Mucosa of rectum (tissue), 2 donors: ENCODE measurements around the gene SIAH2.

Experiments used
- H3K27ac ChIP-seq, 2 donors: one replicate each; pipeline ENCODE4 v1.7.0; 2013; ENCODE audit warnings: inconsistent platforms in 2 of 2, low read depth in 2 of 2, low read length in 2 of 2
- H3K27me3 ChIP-seq, 2 donors: one replicate each; pipeline ENCODE4 v1.7.0; 2013; ENCODE audit warnings: low read length in 2 of 2; ENCODE audit not compliant: control insufficient read depth in 2 of 2, insufficient read depth in 2 of 2
- H3K36me3 ChIP-seq, 2 donors: one replicate each; pipeline ENCODE4 v1.7.0; 2013; ENCODE audit warnings: low read length in 2 of 2; ENCODE audit not compliant: control insufficient read depth in 2 of 2, insufficient read depth in 2 of 2
- H3K4me1 ChIP-seq, 2 donors: one replicate each; pipeline ENCODE4 v1.7.0; 2013; ENCODE audit warnings: low read length in 2 of 2, mild to moderate bottlenecking in 1 of 2; ENCODE audit not compliant: control insufficient read depth in 2 of 2, insufficient read depth in 2 of 2
- H3K4me3 ChIP-seq, 2 donors: one replicate each; pipeline ENCODE4 v1.7.0; 2013; ENCODE audit warnings: low read length in 2 of 2
- H3K9ac ChIP-seq, 2 donors: one replicate each; pipeline ENCODE4 v1.7.0; 2013; ENCODE audit warnings: low read length in 2 of 2, low read depth in 1 of 2, mild to moderate bottlenecking in 1 of 2
- H3K9me3 ChIP-seq, 2 donors: one replicate each; pipeline ENCODE4 v1.7.0; 2013; ENCODE audit warnings: low read length in 2 of 2; ENCODE audit not compliant: control insufficient read depth in 2 of 2
- donor health status: healthy.
- donor health status: Normal muscosa, but diverticular disease.

The SIAH2 gene

DNA sequence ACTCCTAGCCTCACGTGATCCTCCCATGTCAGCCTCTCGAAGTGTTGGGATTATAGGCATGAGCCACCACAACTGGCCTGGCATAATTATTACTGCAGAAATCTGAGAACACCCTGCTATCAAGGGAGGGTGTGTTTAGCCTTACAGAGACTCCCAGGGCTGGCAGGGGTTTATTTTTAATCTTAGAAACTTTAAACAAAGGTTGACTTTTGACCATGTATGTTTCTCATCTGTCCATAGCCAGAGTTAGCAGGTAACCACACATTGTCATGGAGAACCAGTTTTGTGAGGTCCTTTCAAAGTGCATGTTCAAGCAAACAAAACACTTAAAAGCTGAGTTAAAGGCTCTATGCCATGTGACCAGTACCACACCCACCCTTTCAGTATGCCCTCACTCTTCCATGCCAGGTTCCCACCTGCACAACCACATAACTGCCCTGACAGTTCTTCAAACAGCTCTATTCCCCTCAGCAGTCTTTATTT is 11.1 kb downstream of the SIAH2 start:
- Histone ChIP-seq H3K27ac (peak overlapping the region; percentile 56 to 87), H3K4me1 (peaks cover 44 to 62% of the 10 kb centered on the region in 2 donors), H3K4me3 (no peak overlapping the region), H3K36me3 (no peaks in the 10 kb centered on the region), H3K9ac (peak overlapping the region in 1 of 2 donors; percentile 27), H3K27me3 (no peaks in the 10 kb centered on the region), H3K9me3 (no peaks in the 10 kb centered on the region)

DNA sequence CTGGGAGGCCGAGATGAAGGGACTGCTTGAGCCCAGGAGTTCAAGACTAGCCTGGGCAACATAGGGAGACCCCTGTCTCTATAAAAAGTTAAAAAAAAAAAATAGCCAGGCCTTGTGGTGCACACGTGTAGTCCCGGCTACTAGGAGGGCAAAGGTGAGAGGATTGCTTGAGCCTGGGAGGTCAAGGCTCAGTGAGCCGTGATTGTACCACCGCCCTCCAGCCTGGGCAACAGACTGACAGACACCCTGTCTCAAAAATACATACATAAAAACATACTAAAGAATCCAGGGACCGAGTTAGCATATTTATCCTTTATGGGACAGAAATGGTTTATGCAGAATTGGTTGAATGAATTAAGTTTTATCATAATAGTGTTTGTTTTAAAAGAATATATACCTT is 13.7 kb downstream of the SIAH2 start:
- Histone ChIP-seq H3K9ac (no peak overlapping the region), H3K4me1 (peaks cover 51 to 60% of the 10 kb centered on the region in 2 donors), H3K9me3 (no peaks in the 10 kb centered on the region), H3K27ac (no peak overlapping the region), H3K36me3 (no peaks in the 10 kb centered on the region), H3K27me3 (no peaks in the 10 kb centered on the region), H3K4me3 (no peak overlapping the region)

DNA sequence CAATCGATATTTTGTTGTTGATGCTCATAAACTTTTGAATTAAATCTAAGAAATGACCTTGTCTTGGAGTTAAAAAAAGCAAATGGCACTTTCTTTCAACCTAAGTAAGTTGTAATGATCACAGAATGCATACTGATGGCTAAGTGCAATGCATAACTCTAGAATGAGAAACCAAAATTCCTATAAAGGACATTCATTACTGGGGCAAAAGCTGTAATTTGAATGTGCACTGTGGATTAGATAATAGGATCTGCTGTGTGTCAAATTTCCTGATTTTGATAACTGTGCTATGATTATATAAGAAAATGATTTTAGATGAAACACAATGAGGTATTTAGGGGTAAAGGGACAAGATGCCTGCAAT is 14.3 kb downstream of the SIAH2 start:
- Histone ChIP-seq H3K4me1 (peaks cover 51 to 59% of the 10 kb centered on the region in 2 donors), H3K27ac (no peak overlapping the region), H3K9ac (no peak overlapping the region)

DNA sequence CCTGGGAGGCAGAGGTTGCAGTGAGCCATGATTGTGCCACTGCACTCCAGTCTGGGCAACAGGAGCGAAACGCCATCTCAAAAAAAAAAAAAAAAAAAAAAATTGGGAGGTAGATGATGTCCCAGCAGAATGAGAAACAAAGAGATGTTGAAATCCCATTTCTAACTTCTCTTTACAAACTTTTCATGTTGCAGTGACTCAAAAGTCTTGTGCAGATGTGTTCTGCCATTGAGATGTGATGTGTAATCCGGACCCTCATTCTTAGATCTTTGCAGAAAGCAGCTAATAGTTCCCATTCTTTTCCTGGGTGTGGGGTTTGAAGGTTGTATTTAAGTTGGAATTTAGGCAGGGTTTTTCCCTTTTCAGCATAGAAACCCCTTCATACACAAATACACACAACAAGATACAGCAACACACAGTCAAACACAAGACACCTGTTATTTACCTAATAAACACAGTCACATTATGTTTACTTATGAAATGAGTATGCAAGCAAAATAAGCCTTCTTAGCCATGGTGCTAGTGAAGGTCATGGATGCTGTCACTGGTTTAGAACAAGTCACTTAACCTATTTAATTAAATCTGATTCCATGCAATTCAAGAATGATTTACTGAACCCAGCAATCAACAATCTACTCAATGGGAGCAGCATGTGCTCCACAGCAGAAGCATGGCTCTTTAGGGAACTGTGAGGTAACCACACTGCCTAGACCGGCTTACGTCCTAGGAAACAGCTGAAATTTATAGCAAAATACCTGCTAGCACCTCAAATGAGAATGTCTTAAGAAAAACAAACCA is 14.9 kb downstream of the SIAH2 start:
- Histone ChIP-seq H3K9me3 (no peaks in the 10 kb centered on the region), H3K4me1 (peaks cover 51 to 57% of the 10 kb centered on the region in 2 donors), H3K4me3 (no peak overlapping the region), H3K27me3 (no peaks in the 10 kb centered on the region), H3K9ac (no peak overlapping the region), H3K27ac (no peak overlapping the region), H3K36me3 (no peaks in the 10 kb centered on the region)

More for the DNA sequence above, 14.3 kb downstream of the SIAH2 start:
- Histone ChIP-seq H3K9me3 (no peaks in the 10 kb centered on the region), H3K4me3 (no peak overlapping the region), H3K36me3 (no peaks in the 10 kb centered on the region), H3K27me3 (no peaks in the 10 kb centered on the region)

DNA sequence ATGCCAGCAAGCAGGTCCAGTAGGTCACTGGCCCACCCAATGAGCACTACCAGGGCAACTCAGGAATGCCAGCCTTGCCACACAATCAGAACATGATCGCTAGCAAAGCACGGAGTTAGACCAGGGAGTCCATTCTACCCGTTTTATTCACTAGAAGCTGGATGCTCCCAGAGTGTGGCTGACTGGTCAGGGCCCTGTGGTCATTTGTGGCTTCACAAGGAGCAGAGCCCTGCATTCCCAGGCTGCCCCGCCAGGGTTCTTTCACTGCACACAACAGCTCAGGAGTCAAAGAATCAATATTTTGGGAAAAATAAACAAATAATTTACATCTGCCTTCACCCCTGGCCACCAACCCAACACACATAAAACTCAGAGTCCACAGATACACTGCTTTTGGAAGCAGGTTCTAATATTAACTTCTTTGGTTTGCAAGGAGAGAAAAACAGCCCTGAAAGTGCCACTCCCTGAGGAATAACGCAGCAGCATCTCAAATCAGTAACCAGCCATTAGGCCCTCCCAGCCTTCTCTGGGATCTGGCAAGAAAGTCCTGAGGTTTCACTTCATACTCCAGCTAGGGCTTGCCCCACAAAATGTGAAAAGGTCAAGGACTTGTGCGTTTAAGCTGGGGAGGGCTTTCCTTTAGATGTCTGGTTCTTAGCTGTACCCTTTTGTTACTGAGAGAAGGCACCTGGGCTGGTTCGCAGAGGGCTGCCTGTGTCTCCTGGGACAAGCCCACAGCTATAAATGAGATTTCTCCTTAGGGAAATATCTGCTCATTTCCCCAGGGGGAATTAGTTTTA is 16.0 kb downstream of the SIAH2 start:
- no peaks in the 10 kb centered on the region for H3K27me3 ChIP-seq
- no peak overlapping the region for H3K9ac ChIP-seq
- no peaks in the 10 kb centered on the region for H3K9me3 ChIP-seq
- H3K27ac ChIP-seq: no peak overlapping the region
- peaks cover 0 to 6% of the 10 kb centered on the region in 2 donors for H3K36me3 ChIP-seq
- no peak overlapping the region for H3K4me3 ChIP-seq
- peaks cover 42 to 49% of the 10 kb centered on the region in 2 donors for H3K4me1 ChIP-seq

DNA sequence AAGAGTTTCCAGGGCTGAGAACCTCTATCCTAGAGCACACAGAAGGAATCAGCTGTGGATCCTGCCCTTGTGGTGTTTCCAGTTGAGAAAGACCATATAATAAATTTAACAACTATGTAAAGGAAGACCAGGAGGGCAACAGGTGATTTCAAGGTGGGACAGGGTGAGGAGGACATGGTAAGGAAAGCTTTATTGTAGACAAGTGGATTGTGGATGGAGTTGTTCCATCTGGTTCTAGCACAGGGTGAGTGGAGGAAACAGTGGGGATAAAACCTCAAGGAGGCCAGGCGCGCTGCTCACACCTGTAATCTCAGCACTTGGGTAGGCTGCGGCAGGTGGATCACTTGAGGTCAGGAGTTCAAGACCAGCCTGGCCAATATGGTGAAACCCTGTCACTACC is 17.1 kb downstream of the SIAH2 start:
- no peak overlapping the region for H3K4me3 ChIP-seq
- H3K27me3 ChIP-seq: no peaks in the 10 kb centered on the region
- no peak overlapping the region for H3K27ac ChIP-seq
- H3K36me3 ChIP-seq: peaks cover 0 to 10% of the 10 kb centered on the region in 2 donors
- no peak overlapping the region for H3K9ac ChIP-seq
- peaks cover 31 to 37% of the 10 kb centered on the region in 2 donors for H3K4me1 ChIP-seq
- H3K9me3 ChIP-seq: no peaks in the 10 kb centered on the region

DNA sequence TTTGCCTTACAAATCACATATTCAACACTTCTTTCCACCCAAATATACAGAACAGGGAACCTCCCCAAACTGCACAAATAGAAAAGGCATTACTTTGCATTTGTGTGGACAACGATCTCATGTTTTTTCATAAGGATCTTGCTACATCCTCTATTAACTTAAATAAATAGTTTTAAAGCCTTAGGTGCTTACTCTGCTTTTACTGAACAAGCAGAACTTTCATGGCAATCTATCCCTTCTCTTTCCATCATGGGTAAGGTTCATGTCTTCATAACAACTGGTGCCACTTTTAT is 18.1 kb downstream of the SIAH2 start:
- Histone ChIP-seq H3K9me3 (no peaks in the 10 kb centered on the region), H3K27ac (no peak overlapping the region), H3K36me3 (peaks cover 0 to 10% of the 10 kb centered on the region in 2 donors), H3K4me3 (no peak overlapping the region), H3K4me1 (peaks cover 24 to 29% of the 10 kb centered on the region in 2 donors), H3K27me3 (no peaks in the 10 kb centered on the region), H3K9ac (no peak overlapping the region)

DNA sequence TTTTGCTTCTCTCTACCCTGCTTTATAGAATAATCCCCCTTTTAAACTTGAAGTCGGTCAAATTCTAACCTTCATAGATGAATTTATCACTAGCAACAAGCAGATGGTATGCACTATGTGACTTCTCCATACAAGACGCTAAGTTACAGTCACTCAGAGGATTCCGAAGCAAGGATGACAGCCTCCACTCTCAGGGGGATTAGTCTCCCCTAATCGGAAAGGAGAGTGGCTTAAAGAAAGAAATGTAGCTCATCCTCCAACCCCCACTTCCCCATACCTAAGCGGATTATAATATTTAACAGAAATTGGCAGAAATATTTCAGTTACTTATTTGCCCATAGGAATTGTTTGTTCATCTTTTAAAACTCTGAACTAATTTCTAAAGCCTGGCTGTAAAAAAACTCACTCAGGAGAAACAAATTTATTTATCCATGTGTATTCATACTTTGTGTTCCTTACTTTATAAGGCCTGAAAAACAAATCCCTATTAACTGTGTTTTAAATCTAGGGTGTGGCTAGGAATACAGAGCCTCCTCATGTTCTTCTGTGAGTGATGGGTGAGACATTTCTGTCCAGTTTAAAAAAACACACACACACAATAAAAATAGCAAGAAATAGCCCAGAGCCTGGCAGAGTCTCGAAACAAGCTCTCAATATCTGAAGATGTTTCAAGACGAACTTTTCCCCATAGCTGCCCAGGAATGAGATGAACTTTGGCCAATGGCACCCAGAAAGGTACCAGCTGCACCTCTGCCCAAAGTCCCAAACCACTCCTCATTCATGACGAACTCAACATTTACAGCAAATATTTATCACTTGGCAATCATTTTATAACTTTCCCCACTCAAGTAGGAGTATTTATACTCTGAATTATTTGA is 18.7 kb downstream of the SIAH2 start:
- Histone ChIP-seq H3K9ac (no peak overlapping the region), H3K9me3 (no peaks in the 10 kb centered on the region), H3K36me3 (peaks cover 0 to 10% of the 10 kb centered on the region in 2 donors), H3K4me1 (peaks cover 21 to 23% of the 10 kb centered on the region in 2 donors), H3K27me3 (no peaks in the 10 kb centered on the region), H3K27ac (no peak overlapping the region), H3K4me3 (no peak overlapping the region)

DNA sequence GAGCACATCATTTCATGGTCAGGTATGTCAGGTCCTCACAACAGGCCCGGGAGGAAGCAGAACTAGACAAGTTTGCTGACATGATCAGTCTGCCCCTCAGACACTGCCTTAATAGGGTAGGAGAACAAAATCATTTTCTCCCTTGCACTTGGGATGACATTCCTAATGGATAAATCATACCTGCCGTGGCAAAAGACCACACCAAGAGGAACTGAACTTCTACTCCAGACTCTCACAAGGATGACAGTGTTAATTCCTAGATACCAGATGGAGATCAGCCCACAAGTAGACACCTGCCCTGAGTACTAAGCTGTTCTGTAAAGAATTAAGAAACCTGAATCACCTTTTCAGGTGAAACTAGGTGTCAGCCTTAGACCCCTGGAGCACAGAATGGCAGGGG is 19.5 kb downstream of the SIAH2 start:
- Histone ChIP-seq H3K9me3 (no peaks in the 10 kb centered on the region), H3K27me3 (no peaks in the 10 kb centered on the region), H3K9ac (no peak overlapping the region), H3K4me3 (no peak overlapping the region), H3K4me1 (peaks cover 17 to 21% of the 10 kb centered on the region in 2 donors), H3K27ac (no peak overlapping the region), H3K36me3 (peaks cover 0 to 10% of the 10 kb centered on the region in 2 donors)
